GM18520 (cell line): ENCODE results near the gene SF3B5.
"Not testable (repeated sequence)": the region's sequence is repeated elsewhere in the genome, so short reads cannot be mapped to it uniquely, and the experiment has no call there.

Experiments
- ATAC-seq: cut with Tn5 transposase; IDR thresholded peaks from one replicate; pipeline ENCODE4 v1.9.1; 2021; ENCODE audit not compliant: unreplicated experiment

SF3B5 gene

DNA sequence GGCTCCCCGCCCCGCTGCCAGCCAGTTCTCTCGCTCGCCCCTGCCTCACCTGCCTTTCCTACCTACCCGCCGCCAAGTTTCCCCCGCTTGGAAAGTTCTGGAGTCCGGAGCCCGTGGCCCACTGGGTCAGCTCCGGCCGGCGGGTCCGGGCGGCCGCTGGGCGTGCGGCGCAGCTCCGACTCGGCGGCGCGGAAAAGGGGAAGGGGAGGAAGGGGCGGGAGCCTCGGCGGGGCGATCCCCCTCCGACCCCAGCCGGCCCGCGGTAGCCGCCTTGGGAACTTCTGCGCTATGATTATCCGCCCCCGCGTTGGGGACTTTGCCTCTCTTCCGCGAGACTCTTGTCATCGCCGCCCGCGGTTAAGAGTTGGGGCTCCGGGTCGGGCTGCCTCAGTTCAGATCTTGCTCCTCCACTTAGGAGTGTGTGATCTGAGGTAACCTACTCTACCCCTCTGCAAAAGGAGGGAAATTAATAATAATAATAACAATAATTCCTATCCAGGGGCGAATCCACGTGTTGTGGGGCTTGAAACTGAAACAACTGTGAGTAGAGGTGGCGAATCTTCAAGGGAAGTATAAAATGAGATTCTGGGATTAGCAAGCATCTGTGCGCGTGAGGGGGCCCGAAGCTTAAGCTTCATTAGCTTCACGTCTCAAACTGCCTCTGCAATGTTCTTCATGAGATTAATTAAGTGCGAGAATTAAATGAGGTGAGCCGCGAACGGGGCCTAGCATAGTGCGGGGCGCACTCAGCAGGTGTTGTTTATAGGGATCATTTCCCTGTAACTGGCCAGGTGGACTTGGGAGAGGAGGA lies 30.8 kb downstream of the SF3B5 start:
- peak; percentile 9 for ATAC-seq

DNA sequence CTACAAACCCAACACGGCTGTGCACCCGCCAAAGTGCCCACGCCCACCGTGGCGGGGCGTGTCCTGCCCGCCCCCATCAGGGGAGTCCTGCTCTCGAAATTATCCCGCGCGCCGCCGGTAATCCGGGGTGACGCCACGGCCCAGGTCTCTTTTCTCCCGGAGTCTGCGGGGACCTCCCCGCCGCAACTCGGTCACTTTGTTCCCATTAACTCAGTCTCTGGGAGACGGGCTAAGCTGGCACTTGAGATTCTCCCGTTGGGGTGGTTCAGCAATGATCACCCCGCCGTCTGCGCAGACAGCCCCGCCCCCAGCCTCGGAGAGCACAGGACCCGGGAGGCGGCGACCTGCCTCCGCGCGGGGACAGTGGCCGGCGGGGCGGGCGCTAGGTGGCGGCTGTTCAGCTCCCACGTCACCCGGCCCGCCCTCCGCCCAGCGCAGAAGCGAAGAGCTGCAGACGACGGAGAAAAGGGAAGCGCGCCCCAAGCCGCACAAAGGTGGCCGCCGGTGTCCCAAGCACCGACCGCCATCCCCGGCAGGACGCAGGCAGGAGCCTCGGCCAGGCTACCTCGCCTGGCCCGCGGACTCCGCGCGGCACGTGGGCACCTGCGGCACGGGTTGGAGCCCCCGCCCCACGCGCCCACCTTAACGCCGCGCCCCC lies 31.5 kb downstream of the SF3B5 start:
- peak; percentile 72 for ATAC-seq

DNA sequence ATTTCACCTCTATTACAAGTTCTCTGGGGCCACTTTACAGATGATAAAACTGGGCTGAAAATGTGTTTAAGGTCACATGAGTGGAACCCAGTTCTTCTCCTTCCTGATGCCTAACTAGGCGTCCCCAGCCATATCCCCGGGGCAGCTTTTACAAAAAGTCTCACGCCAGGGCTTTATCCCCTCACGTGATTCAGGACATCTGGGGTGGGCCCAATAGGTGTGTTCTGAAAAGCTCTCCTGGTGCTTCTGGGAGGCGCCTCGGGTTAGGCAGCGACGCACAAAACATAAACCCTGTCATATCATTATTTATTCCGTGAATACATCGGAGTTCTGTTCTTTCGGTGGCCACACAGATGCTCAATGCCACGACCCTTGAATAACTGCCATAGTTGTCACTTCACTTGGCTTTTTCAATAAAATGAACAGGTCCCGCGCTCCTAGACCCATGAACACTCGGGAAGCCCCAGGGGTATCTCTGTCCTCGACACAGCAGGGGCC lies 32.1 kb downstream of the SF3B5 start:
- no peak for ATAC-seq

DNA sequence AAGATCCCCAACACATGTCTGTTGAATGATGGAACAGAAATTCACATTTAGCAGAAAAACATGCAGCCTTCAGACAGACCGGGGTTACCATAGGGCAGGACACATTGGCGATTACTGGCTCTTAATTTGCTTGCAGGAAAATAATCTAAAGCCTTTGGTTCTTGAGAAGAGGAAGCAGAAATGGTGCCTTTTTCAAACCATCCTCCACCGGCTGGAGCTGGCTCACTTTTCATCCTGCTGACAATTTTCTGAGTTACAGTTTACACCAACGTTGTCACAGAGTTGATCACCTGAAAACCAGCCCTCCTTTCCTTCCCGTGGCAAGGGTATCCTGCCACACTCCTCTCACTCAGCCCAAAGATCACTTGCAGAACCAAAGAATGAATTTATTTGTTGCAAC lies 32.6 kb downstream of the SF3B5 start:
- no peak for ATAC-seq

DNA sequence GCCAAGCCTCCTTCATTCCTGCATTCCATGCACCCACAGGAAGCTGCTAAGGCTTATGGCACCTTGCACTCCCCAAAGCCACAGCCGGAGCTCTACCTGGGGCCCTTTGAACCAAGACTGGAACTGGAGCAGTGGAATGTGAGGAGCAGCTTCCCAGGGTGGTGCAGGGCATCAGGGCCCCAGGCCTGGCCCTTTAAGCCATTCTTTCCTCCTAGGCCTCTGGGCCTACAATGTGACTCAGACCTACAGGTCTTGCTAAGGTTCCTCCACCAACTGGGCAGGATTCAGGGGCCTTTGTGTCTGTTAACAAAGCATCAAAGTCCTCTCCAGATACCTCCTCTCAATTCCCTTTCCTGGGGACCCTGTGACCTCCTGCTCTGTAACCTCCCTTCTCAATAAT lies 36.2 kb downstream of the SF3B5 start:
- no peak for ATAC-seq

DNA sequence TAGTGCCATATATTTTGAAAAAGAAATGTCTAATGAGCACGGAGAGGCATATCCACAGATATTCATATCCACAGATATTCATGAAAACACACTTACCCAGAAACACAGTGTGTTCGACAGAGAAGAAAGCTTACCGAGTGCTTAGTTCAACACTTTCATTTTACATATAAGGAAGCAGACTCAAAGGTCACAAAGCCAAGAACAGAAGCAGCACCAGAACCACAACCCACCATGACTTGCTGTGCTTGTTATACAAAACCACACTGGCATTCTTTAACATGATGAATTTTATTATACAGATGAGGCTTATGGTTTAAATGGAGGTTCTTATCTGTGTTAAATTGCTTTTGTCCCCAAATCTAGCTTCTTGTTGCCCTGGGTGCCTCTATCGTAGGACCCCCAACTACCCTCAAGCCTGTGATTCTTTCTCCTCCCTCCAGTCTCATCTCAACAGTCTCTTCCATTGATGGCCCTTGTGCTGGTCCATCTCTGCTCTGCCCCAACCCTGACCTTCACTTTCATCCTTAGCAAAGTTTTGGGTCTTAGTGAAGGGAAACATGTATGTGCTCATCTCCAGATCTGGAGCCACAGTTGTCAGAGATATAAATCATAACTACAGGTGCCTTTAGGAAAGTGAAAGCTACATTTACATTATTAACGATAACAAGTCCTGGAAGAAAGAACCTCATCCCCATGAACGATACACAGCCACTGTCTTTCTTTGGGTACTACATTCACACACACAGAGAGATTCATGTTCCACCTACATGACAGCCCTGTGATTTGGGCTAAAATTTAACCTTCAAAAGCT lies 40.0 kb downstream of the SF3B5 start:
- peak; percentile 84 for ATAC-seq

DNA sequence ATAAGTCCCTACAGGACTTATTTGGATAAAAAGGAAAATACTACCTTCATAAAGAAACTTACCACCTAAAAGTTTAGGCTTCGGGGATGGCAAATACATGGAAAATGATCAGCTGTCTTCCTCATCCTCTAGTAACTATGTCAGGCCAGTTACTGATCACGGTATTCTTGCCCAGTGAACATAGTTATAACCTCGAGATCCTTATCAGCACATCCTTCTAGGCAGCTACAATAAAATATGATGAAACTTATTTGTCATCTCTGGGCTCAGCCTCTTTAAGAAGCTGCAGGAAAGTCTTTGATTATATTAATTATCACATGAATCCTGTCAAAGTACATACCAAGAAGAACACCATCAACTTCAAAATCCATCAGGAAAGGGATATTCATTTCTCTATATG lies 41.8 kb downstream of the SF3B5 start:
- ATAC-seq: no peak

DNA sequence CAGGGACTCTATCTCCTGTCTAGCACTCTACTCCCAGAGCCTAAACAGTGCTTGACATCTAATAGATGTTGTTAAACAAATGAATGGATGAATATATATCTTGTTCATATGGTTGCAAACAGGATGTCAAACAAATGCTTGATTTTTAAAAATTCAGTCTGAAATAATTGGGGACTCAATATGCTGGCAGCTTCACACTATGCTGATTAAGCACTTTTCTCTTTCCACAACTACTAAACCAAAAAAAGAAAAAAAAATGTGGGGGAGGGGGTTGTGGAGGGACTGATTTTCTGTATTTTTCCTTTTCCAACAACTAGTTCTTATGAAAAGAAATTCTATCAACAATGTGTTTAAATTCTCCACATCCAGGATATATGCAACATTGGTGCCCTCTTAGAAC lies 42.9 kb downstream of the SF3B5 start:
- no peak for ATAC-seq

DNA sequence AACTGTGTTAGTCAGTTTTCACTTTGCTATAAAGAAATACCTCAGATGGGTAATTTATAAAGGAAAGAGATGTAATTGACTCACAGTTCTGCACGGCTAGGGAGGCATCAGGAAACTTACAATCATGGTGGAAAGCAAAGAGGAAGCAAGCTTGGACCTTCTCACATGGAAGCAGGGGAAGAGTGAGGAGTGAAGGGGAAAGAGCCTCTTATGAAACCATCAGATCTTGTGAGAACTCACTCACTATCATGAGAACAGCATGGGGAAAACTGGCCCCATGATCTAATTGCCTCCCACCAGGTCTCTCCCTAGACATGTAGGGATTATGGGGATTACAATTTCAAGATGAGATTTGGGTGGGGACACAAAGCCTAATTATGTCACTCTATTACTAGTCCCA lies 46.0 kb downstream of the SF3B5 start:
- ATAC-seq: no peak

DNA sequence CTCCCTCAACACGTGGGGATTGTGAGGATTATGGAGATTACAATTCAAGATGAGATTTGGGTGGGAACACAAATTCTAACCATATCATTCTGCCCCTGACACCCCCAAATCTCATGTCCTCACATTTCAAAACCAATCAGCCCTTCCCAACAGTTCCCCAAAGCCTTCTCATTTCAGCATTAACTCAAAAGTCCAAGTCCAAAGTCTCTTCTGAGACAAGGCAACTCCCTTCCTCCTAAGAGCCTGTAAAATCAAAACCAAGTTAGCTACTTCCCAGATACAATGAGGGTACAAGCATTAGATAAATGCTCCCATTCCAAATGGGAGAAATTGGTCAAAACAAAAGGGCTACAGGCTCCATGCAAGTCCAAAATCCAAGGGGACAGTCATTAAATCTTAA lies 47.7 kb downstream of the SF3B5 start:
- ATAC-seq: no peak

DNA sequence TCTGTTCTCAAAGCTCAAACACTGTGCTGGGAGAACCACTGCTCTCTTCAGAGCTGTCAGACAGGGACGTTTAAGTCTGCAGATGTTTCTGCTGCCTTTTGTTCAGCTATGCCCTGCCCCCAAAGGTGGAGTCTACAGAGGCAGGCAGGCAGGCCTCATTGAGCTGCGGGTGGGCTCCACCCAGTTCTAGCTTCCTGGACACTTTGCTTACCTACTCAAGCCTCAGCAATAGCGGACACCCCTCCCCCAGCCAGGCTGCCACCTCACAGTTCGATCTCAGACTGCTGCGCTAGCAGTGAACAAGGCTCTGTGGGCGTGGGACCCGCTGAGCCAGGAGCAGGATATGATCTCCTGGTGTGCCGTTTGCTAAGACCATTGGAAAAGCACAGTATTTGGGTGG lies 48.7 kb downstream of the SF3B5 start:
- not testable (repeated sequence) for ATAC-seq

DNA sequence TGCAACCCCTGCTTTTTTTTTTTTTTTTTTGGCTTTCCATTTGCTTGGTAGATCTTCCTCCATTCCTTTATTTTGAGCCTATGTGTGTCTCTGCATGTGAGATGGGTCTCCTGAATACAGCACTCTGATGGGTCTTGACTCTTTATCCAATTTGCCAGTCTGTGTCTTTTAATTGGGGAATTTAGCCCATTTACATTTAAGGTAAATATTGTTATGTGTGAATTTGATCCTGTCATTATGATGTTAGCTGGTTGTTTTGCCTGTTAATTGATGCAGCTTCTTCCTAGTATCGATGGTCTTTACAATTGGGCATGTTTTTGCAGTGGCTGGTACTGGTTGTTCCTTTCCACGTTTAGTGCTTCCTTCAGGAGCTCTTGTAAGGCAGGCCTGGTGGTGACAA lies 50.4 kb downstream of the SF3B5 start:
- not testable (repeated sequence) for ATAC-seq
